Uterus (tissue), 2 donors: ENCODE results near the gene SRCAP.

Experiments used
- POLR2A ChIP-seq, 2 donors: fragments of 450-650 bp; IDR thresholded peaks; one replicate each; pipeline ENCODE4 v1.6.1; 2016; ENCODE audit warnings: antibody characterized with exemption in 2 of 2, mild to moderate bottlenecking in 1 of 2, moderate library complexity in 1 of 2
- TF ChIP-seq, protein P1 (sequence below), 4 experiments: fragments of 200-600 bp in 2 of 4; fragments of 450-650 bp in 2 of 4; sonication (generic) in 2 of 4; IDR thresholded peaks; one replicate each; pipeline ENCODE4 v1.5.1; 2016 to 2019; ENCODE audit warnings: antibody characterized with exemption in 4 of 4, mild to moderate bottlenecking in 2 of 4, moderate library complexity in 1 of 4

- TF ChIP-seq, protein P1, sequence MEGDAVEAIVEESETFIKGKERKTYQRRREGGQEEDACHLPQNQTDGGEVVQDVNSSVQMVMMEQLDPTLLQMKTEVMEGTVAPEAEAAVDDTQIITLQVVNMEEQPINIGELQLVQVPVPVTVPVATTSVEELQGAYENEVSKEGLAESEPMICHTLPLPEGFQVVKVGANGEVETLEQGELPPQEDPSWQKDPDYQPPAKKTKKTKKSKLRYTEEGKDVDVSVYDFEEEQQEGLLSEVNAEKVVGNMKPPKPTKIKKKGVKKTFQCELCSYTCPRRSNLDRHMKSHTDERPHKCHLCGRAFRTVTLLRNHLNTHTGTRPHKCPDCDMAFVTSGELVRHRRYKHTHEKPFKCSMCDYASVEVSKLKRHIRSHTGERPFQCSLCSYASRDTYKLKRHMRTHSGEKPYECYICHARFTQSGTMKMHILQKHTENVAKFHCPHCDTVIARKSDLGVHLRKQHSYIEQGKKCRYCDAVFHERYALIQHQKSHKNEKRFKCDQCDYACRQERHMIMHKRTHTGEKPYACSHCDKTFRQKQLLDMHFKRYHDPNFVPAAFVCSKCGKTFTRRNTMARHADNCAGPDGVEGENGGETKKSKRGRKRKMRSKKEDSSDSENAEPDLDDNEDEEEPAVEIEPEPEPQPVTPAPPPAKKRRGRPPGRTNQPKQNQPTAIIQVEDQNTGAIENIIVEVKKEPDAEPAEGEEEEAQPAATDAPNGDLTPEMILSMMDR (IDR thresholded peaks at IDR 0.05), result no peak
- TF ChIP-seq POLR2A (IDR thresholded peaks at IDR 0.05), result no peak
Observed at GRCh38 chr16:30738984-30739951, 40.3 kb downstream of the SRCAP start.
